ENCODE data around the gene FBXL13. TPM values are rescaled to one million over a fixed set of nuclear protein-coding genes. Genes with fewer than 3 reads are reported as not detected.

The FBXL13 gene
- total and polyA plus RNA-seq, 2 experiments from 2014 or later, result 1.2 to 2.5 TPM

DNA sequence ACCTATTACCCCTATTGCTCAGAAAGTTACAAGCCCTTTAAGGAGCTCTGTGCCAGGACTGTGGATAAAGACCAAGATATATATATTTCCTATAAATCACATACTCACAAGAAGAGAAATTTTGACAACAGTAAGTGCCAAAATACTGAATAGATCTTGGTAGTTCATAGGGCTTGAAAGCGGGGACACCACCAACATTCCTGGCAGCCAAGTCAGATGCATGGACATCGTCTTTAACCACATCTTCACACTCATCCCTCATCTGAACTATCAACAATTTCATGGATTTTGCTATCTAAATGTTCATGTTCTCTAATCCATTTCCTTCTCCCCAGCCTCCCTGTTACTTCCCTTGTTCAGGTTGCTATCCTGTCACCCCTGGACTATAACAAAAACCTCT, 229.2 kb downstream of the FBXL13 start:
- TF ChIP-seq, protein P1, sequence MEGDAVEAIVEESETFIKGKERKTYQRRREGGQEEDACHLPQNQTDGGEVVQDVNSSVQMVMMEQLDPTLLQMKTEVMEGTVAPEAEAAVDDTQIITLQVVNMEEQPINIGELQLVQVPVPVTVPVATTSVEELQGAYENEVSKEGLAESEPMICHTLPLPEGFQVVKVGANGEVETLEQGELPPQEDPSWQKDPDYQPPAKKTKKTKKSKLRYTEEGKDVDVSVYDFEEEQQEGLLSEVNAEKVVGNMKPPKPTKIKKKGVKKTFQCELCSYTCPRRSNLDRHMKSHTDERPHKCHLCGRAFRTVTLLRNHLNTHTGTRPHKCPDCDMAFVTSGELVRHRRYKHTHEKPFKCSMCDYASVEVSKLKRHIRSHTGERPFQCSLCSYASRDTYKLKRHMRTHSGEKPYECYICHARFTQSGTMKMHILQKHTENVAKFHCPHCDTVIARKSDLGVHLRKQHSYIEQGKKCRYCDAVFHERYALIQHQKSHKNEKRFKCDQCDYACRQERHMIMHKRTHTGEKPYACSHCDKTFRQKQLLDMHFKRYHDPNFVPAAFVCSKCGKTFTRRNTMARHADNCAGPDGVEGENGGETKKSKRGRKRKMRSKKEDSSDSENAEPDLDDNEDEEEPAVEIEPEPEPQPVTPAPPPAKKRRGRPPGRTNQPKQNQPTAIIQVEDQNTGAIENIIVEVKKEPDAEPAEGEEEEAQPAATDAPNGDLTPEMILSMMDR (conservative IDR thresholded peaks at IDR 0.05; ENCODE audit: low read depth in 2 of 2), result no peak
- DNase-seq (ENCODE audit: low spot score) (no peak), ATAC-seq (no peak)
- Histone ChIP-seq H3K4me3 (no peak overlapping the region), H3K4me1 (ENCODE audit: insufficient read depth) (no peaks in the 10 kb centered on the region), H3K79me2 (replicated peaks; ENCODE audit: insufficient read depth) (no peaks in the 10 kb centered on the region), H3K36me3 (ENCODE audit: insufficient read depth) (no peaks in the 10 kb centered on the region), H3F3A (replicated peaks; ENCODE audit: low read depth) (no peaks in the 10 kb centered on the region), H3K27ac (ENCODE audit: low read depth) (no peak overlapping the region), H4K20me1 (replicated peaks; ENCODE audit: insufficient read depth) (no peaks in the 10 kb centered on the region), H3K4me2 (no peak overlapping the region), H3K9me2 (ENCODE audit: insufficient read depth) (0 out of 2 replicates have a peak, but pooled peaks cover 4% of the 10 kb centered on the region), H3K27me3 (ENCODE audit: insufficient read depth) (no peaks in the 10 kb centered on the region), H2AFZ (no peak overlapping the region)
- no peak overlapping the region for H3K4me3 Mint-ChIP-seq
- no peaks in the 10 kb centered on the region for H3K4me1 Mint-ChIP-seq
- no peaks in the 10 kb centered on the region for H3K9me3 Mint-ChIP-seq
- H3K36me3 Mint-ChIP-seq (ENCODE audit: low read depth), result no peaks in the 10 kb centered on the region
- H3K27me3 Mint-ChIP-seq (ENCODE audit: insufficient read depth, low read depth, poor library complexity), result no peaks in the 10 kb centered on the region
- H3K27ac Mint-ChIP-seq, result no peak overlapping the region

DNA sequence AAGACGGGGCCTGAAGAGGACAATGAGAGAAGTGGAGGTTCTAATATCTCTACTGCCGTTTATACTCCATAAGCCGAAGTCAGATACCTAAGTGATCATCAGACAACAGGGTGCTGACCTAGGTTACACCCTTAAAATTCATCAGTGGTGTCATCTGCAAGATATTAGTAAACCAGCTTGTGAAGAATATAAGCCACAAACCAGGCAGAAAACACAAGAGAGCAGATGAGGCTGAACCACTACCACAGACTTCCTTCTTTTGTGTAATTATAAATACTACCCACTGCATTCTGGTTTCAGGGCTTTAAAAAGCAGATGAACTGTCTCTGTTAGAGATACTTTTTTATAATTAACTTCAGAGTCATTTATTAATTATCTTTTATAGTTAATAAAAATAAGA, 230.7 kb downstream of the FBXL13 start:
- ATAC-seq, result no peak
- TF ChIP-seq, protein P2, sequence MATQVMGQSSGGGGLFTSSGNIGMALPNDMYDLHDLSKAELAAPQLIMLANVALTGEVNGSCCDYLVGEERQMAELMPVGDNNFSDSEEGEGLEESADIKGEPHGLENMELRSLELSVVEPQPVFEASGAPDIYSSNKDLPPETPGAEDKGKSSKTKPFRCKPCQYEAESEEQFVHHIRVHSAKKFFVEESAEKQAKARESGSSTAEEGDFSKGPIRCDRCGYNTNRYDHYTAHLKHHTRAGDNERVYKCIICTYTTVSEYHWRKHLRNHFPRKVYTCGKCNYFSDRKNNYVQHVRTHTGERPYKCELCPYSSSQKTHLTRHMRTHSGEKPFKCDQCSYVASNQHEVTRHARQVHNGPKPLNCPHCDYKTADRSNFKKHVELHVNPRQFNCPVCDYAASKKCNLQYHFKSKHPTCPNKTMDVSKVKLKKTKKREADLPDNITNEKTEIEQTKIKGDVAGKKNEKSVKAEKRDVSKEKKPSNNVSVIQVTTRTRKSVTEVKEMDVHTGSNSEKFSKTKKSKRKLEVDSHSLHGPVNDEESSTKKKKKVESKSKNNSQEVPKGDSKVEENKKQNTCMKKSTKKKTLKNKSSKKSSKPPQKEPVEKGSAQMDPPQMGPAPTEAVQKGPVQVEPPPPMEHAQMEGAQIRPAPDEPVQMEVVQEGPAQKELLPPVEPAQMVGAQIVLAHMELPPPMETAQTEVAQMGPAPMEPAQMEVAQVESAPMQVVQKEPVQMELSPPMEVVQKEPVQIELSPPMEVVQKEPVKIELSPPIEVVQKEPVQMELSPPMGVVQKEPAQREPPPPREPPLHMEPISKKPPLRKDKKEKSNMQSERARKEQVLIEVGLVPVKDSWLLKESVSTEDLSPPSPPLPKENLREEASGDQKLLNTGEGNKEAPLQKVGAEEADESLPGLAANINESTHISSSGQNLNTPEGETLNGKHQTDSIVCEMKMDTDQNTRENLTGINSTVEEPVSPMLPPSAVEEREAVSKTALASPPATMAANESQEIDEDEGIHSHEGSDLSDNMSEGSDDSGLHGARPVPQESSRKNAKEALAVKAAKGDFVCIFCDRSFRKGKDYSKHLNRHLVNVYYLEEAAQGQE (IDR thresholded peaks at IDR 0.05; ENCODE audit: unreplicated experiment), result no peak
- TF ChIP-seq, protein P3, sequence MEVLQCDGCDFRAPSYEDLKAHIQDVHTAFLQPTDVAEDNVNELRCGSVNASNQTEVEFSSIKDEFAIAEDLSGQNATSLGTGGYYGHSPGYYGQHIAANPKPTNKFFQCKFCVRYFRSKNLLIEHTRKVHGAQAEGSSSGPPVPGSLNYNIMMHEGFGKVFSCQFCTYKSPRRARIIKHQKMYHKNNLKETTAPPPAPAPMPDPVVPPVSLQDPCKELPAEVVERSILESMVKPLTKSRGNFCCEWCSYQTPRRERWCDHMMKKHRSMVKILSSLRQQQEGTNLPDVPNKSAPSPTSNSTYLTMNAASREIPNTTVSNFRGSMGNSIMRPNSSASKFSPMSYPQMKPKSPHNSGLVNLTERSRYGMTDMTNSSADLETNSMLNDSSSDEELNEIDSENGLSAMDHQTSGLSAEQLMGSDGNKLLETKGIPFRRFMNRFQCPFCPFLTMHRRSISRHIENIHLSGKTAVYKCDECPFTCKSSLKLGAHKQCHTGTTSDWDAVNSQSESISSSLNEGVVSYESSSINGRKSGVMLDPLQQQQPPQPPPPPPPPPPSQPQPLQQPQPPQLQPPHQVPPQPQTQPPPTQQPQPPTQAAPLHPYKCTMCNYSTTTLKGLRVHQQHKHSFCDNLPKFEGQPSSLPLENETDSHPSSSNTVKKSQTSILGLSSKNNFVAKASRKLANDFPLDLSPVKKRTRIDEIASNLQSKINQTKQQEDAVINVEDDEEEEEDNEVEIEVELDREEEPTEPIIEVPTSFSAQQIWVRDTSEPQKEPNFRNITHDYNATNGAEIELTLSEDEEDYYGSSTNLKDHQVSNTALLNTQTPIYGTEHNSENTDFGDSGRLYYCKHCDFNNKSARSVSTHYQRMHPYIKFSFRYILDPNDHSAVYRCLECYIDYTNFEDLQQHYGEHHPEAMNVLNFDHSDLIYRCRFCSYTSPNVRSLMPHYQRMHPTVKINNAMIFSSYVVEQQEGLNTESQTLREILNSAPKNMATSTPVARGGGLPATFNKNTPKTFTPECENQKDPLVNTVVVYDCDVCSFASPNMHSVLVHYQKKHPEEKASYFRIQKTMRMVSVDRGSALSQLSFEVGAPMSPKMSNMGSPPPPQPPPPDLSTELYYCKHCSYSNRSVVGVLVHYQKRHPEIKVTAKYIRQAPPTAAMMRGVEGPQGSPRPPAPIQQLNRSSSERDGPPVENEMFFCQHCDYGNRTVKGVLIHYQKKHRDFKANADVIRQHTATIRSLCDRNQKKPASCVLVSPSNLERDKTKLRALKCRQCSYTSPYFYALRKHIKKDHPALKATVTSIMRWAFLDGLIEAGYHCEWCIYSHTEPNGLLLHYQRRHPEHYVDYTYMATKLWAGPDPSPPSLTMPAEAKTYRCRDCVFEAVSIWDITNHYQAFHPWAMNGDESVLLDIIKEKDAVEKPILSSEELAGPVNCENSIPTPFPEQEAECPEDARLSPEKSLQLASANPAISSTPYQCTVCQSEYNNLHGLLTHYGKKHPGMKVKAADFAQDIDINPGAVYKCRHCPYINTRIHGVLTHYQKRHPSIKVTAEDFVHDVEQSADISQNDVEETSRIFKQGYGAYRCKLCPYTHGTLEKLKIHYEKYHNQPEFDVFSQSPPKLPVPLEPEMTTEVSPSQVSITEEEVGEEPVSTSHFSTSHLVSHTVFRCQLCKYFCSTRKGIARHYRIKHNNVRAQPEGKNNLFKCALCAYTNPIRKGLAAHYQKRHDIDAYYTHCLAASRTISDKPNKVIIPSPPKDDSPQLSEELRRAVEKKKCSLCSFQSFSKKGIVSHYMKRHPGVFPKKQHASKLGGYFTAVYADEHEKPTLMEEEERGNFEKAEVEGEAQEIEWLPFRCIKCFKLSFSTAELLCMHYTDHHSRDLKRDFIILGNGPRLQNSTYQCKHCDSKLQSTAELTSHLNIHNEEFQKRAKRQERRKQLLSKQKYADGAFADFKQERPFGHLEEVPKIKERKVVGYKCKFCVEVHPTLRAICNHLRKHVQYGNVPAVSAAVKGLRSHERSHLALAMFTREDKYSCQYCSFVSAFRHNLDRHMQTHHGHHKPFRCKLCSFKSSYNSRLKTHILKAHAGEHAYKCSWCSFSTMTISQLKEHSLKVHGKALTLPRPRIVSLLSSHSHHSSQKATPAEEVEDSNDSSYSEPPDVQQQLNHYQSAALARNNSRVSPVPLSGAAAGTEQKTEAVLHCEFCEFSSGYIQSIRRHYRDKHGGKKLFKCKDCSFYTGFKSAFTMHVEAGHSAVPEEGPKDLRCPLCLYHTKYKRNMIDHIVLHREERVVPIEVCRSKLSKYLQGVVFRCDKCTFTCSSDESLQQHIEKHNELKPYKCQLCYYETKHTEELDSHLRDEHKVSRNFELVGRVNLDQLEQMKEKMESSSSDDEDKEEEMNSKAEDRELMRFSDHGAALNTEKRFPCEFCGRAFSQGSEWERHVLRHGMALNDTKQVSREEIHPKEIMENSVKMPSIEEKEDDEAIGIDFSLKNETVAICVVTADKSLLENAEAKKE (CRISPR knock-in tag; IDR thresholded peaks at IDR 0.05), result no peak
- TF ChIP-seq CREB1 (CRISPR knock-in tag; IDR thresholded peaks at IDR 0.05; ENCODE audit: low read depth) (no peak), STAT1 (IDR thresholded peaks at IDR 0.05; ENCODE audit: unreplicated experiment) (no peak), EZH2 (IDR thresholded peaks at IDR 0.05; ENCODE audit: low read depth, unreplicated experiment) (no peak), ZNF331 (CRISPR knock-in tag; IDR thresholded peaks at IDR 0.05; ENCODE audit: low read depth) (no peak), ZNF114 (CRISPR knock-in tag; IDR thresholded peaks at IDR 0.05) (no peak), NANOG (IDR thresholded peaks at IDR 0.05; ENCODE audit: borderline replicate concordance) (no peak)
- TF ChIP-seq, protein P4, sequence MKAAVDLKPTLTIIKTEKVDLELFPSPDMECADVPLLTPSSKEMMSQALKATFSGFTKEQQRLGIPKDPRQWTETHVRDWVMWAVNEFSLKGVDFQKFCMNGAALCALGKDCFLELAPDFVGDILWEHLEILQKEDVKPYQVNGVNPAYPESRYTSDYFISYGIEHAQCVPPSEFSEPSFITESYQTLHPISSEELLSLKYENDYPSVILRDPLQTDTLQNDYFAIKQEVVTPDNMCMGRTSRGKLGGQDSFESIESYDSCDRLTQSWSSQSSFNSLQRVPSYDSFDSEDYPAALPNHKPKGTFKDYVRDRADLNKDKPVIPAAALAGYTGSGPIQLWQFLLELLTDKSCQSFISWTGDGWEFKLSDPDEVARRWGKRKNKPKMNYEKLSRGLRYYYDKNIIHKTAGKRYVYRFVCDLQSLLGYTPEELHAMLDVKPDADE (IDR thresholded peaks at IDR 0.05), result no peak

More for the DNA sequence above, 230.7 kb downstream of the FBXL13 start:
- Histone ChIP-seq H3F3A (replicated peaks; ENCODE audit: low read depth) (no peaks in the 10 kb centered on the region), H2AFZ (no peak overlapping the region), H3K27me3 (ENCODE audit: insufficient read depth) (no peaks in the 10 kb centered on the region), H3K4me1 (ENCODE audit: insufficient read depth) (no peaks in the 10 kb centered on the region), H3K27ac (ENCODE audit: low read depth) (no peak overlapping the region), H4K20me1 (replicated peaks; ENCODE audit: insufficient read depth) (no peaks in the 10 kb centered on the region), H3K36me3 (ENCODE audit: insufficient read depth) (no peaks in the 10 kb centered on the region), H3K9me2 (ENCODE audit: insufficient read depth) (0 out of 2 replicates have a peak, but pooled peaks cover 4% of the 10 kb centered on the region), H3K79me2 (replicated peaks; ENCODE audit: insufficient read depth) (no peaks in the 10 kb centered on the region), H3K4me2 (no peak overlapping the region), H3K4me3 (no peak overlapping the region)
- Mint-ChIP-seq H3K4me1 (no peaks in the 10 kb centered on the region), H3K4me3 (no peak overlapping the region), H3K36me3 (ENCODE audit: low read depth) (no peaks in the 10 kb centered on the region), H3K27ac (no peak overlapping the region), H3K27me3 (ENCODE audit: insufficient read depth, low read depth, poor library complexity) (no peaks in the 10 kb centered on the region), H3K9me3 (no peaks in the 10 kb centered on the region)
- DNase-seq (ENCODE audit: low spot score), result no peak

Data from GM23338 (cell line).